ENCODE measurements around the gene BAZ1B.
"Not testable (repeated sequence)": the region's sequence is repeated elsewhere in the genome, so short reads cannot be mapped to it uniquely, and the experiment has no call there.

BAZ1B gene

DNA sequence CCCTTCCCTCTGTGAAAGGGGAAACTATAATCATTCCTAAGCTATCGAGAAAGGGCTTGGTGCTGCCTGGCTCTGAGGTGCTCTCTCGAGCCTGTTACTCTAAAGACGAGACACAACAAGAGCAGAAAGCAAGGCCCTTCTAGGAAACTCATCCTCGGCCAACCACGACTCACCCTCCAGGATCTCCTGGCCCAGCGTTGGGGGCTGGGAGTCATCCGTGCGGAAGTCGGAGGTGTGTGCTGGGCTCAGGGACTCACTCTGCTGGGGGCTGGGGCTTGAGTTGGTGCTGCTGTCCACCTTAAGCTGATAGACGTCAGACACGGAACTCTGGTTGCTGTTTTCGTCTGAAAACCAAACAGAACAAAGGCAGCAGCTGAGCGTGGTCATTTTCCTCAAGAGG, 17.6 kb upstream of the BAZ1B start:
- DNase-seq (ENCODE audit: low read depth) = no peak
- TF ChIP-seq POLR2A (IDR thresholded peaks at IDR 0.05; ENCODE audit: extremely low read depth, insufficient read length) (no peak), MYC (IDR thresholded peaks at IDR 0.05; ENCODE audit: low read depth, low read length) (no peak)
- TF ChIP-seq, protein P1, sequence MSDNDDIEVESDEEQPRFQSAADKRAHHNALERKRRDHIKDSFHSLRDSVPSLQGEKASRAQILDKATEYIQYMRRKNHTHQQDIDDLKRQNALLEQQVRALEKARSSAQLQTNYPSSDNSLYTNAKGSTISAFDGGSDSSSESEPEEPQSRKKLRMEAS (IDR thresholded peaks at IDR 0.05; ENCODE audit: low read depth, low read length) = no peak
- TF ChIP-seq, protein P2, sequence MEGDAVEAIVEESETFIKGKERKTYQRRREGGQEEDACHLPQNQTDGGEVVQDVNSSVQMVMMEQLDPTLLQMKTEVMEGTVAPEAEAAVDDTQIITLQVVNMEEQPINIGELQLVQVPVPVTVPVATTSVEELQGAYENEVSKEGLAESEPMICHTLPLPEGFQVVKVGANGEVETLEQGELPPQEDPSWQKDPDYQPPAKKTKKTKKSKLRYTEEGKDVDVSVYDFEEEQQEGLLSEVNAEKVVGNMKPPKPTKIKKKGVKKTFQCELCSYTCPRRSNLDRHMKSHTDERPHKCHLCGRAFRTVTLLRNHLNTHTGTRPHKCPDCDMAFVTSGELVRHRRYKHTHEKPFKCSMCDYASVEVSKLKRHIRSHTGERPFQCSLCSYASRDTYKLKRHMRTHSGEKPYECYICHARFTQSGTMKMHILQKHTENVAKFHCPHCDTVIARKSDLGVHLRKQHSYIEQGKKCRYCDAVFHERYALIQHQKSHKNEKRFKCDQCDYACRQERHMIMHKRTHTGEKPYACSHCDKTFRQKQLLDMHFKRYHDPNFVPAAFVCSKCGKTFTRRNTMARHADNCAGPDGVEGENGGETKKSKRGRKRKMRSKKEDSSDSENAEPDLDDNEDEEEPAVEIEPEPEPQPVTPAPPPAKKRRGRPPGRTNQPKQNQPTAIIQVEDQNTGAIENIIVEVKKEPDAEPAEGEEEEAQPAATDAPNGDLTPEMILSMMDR (IDR thresholded peaks at IDR 0.05; ENCODE audit: low read depth, low read length) = no peak

DNA sequence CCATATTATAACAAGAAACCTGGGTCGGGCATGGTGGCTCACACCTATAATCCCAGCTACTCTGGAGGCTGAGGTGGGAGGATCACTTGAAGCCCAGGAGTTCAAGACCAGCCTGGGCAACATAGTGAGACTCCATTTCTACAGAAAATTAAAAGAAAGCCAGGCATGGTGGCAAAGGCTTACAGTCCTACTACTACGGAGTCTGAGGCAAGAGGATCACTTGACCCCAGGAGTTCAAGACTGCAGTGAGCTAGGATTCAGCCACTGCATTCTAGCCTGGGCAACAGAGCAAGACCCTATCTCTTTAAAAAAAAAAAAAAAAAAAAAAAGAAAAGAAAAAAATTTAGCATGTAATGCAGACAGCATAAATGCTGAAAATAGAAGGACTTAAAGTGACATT, 16.4 kb upstream of the BAZ1B start:
- not testable (repeated sequence) for DNase-seq (ENCODE audit: low read depth); H3K4me3 ChIP-seq (ENCODE audit: low read depth, low read length)

More for the DNA sequence above, 17.6 kb upstream of the BAZ1B start:
- H3K4me3 ChIP-seq (ENCODE audit: low read depth, low read length) = no peak overlapping the region

GRCh38 chr7:73537051-73537450, 15.0 kb upstream of the BAZ1B start:
- no peak for TF ChIP-seq MYC (IDR thresholded peaks at IDR 0.05; ENCODE audit: low read depth, low read length)
- TF ChIP-seq, protein P2 (IDR thresholded peaks at IDR 0.05; ENCODE audit: low read depth, low read length) = no peak
- TF ChIP-seq, protein P1 (IDR thresholded peaks at IDR 0.05; ENCODE audit: low read depth, low read length) = no peak
- TF ChIP-seq POLR2A (IDR thresholded peaks at IDR 0.05; ENCODE audit: extremely low read depth, insufficient read length) = no peak
- DNase-seq (ENCODE audit: low read depth) = no peak
- no peak overlapping the region for H3K4me3 ChIP-seq (ENCODE audit: low read depth, low read length)

- DNase-seq (ENCODE audit: low read depth) = no peak
- TF ChIP-seq MYC (IDR thresholded peaks at IDR 0.05; ENCODE audit: low read depth, low read length) = no peak
- TF ChIP-seq, protein P1 (IDR thresholded peaks at IDR 0.05; ENCODE audit: low read depth, low read length) = no peak
- TF ChIP-seq, protein P2 (IDR thresholded peaks at IDR 0.05; ENCODE audit: low read depth, low read length) = no peak
- TF ChIP-seq POLR2A (IDR thresholded peaks at IDR 0.05; ENCODE audit: extremely low read depth, insufficient read length) = no peak
- no peak overlapping the region for H3K4me3 ChIP-seq (ENCODE audit: low read depth, low read length)
Observed at GRCh38 chr7:73536479-73536878, 14.4 kb upstream of the BAZ1B start.

DNA sequence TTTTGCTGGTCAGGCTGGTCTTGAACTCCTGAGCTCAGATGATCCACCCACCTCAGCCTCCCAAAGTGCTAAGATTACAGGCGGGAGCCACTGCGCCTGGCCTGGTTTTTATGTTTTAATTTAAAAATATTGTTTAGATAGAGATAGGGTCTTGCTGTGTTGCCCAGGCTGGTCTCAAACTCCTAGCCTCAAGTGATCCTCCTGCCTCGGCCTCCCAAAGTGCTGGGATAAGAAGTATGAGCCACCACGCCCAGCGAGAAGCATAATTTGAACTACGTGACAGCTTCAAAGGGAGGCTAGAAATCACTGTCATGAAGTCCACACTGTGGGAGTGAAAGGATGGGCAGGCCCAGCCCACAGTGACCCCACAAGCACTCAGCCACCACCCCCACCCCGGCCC, 13.8 kb upstream of the BAZ1B start:
- not testable (repeated sequence) for H3K4me3 ChIP-seq (ENCODE audit: low read depth, low read length)

DNA sequence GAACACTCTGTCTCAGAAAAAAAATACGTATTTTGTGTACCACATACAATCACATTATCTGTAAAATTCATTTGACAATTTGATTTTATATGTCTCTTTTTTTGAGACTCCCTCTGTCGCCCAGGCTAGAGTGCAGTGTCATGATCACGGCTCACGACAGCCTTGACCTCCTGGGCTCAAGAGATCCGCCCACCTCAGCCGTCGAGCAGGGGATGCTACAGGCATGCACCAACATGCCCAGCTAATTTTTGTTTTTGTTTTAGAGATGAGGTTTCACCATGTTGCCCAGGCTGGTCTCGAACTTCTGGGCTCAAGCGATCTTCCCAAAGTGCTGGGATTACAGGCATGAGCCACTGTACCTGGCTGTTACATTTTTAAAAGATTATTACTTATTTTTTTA, 11.6 kb upstream of the BAZ1B start:
- TF ChIP-seq MYC (IDR thresholded peaks at IDR 0.05; ENCODE audit: low read depth, low read length) (no peak), POLR2A (IDR thresholded peaks at IDR 0.05; ENCODE audit: extremely low read depth, insufficient read length) (no peak)
- TF ChIP-seq, protein P2 (IDR thresholded peaks at IDR 0.05; ENCODE audit: low read depth, low read length) = no peak
- TF ChIP-seq, protein P1 (IDR thresholded peaks at IDR 0.05; ENCODE audit: low read depth, low read length) = no peak
- no peak for DNase-seq (ENCODE audit: low read depth)
- H3K4me3 ChIP-seq (ENCODE audit: low read depth, low read length) = no peak overlapping the region

More for the DNA sequence above, 13.8 kb upstream of the BAZ1B start:
- DNase-seq (ENCODE audit: low read depth) = not testable (repeated sequence)

GRCh38 chr7:73532224-73532623, 10.1 kb upstream of the BAZ1B start:
- DNase-seq (ENCODE audit: low read depth) = no peak
- TF ChIP-seq, protein P2 (IDR thresholded peaks at IDR 0.05; ENCODE audit: low read depth, low read length) = no peak
- TF ChIP-seq POLR2A (IDR thresholded peaks at IDR 0.05; ENCODE audit: extremely low read depth, insufficient read length) = no peak
- TF ChIP-seq, protein P1 (IDR thresholded peaks at IDR 0.05; ENCODE audit: low read depth, low read length) = no peak
- TF ChIP-seq MYC (IDR thresholded peaks at IDR 0.05; ENCODE audit: low read depth, low read length) = no peak
- H3K4me3 ChIP-seq (ENCODE audit: low read depth, low read length) = no peak overlapping the region
